HG02623 (cell line): ENCODE measurements around the gene OGFRL1.

Source experiments
- ATAC-seq: cut with Tn5 transposase; IDR thresholded peaks from one replicate; pipeline ENCODE4 v1.9.1; 2021; ENCODE audit warnings: moderate library complexity; ENCODE audit not compliant: unreplicated experiment

OGFRL1 gene

DNA sequence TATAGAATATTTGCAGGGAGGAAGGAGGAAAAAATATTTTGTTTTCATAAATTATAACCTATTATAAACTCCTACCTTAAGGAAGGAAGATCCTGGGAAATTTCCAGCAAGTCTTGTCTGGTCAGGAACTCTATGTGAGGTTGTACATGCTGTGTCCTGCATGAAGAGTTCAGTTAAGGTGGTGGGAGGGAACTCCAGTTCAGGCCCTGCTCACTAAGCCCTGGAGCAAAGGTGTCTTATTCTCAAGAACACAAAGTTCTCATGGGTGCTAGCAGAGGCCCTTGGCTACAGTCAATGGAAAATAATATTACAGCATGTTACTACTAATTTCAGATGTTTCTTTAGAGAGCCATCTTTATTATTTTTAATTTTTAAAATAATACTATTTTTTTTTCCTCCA, 3.8 kb upstream of the OGFRL1 start:
- no peak for ATAC-seq

DNA sequence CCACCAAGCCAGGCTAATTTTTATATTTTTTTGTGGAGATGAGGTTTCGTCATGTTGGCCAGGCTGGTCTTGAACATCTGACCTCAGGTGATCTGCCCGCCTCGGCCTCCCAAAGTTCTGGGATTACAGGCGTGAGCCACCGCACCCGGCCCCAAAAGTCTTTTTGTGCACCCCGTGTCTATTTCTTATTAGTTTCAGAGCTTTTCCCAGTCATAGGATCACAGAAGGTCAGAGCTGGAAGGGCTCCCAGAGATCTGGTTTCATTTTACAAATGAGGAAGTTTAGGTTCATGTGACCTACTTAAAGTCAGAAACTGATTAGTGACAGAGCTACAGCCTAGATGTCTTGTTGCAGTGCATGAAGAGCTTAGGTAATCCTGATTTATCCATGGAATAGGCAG, 1.6 kb upstream of the OGFRL1 start:
- ATAC-seq: no peak

GRCh38 chr6:71287926-71288227, 734 bp upstream of the OGFRL1 start:
- no peak for ATAC-seq

GRCh38 chr6:71289039-71289801, 609 bp downstream of the OGFRL1 start:
- ATAC-seq: peak; percentile 23

GRCh38 chr6:71289802-71290175, 1.2 kb downstream of the OGFRL1 start:
- no peak for ATAC-seq

DNA sequence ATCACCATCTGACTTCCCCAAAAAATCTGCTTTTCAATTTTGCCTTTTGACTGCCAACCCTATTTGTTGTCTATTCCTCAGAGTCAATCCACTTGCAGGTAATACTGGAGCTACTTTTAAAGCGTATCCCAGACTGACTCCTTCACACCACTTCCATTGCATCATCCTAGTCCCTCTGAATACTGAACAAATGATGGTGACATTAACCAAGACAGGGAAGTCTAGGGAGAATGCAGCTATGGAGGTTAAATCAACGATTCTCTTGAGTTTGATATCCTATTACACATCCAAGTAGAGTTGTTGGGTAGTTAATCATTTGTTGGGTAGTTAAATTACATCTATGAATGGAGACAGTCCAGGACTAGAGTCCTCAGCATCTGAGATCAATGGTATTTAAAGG, 2.0 kb downstream of the OGFRL1 start:
- ATAC-seq: no peak

DNA sequence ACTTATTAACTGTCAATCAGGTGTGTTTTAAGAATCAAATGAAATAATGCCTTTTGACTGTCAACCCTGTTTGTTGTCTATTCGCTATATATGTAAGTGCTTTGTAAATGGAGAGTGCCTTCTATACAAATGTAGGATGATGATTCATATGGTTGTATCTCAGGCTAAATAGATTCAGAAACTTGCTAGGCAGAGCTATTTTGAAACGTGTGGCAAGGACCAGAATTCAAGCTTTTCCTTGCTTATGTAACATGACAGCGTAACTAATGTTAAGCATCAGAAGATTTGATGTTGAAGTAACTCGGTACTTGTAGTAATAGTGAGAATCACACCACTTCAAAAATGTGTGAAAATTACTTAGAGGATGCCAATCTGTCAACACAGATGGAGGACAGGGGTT, 3.4 kb downstream of the OGFRL1 start:
- ATAC-seq: no peak

GRCh38 chr6:71294121-71294523, 5.5 kb downstream of the OGFRL1 start:
- ATAC-seq: no peak

- ATAC-seq: no peak
These were observed 9.8 kb downstream of the OGFRL1 start for GRCh38 chr6:71298459-71298858.

GRCh38 chr6:71299541-71300470, 11.2 kb downstream of the OGFRL1 start:
- ATAC-seq: no peak

- no peak for ATAC-seq
These were observed 12.1 kb downstream of the OGFRL1 start for GRCh38 chr6:71300561-71301168.

DNA sequence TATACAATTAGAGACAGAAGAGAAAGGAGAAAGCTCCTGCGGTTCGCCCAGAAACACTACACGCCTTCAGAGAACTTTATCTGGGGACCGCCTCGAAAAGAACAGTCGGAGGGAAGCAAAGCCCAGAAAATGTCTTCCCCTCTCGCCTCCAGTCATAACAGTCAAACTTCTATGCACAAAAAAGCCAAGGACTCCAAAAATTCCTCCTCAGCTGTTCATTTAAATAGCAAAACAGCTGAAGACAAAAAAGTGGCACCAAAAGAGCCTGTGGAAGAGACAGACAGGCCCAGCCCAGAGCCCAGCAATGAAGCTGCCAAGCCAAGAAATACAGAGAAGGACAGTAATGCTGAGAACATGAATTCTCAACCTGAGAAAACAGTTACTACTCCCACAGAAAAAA, 12.9 kb downstream of the OGFRL1 start:
- ATAC-seq: no peak

- no peak for ATAC-seq
These were observed 21.0 kb downstream of the OGFRL1 start for GRCh38 chr6:71309656-71310055.

DNA sequence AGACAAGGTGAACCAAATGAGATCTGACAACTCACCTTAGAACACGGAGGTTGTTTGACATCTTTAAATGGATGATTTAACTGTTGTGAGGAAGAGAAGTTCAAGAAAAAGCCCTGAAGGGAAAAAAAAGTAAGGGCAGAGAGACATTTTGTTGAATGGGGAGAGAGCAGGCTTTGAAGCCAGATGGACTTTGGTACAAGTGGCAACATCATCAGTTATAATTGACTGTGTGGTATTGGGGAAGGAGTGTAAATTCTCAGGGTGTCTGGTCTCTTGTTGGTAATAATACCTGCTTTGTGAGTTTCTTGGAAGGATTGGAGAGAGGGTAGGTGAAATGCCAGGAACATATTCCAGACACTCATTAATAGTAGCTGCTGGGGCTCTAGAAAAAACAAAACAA, 21.6 kb downstream of the OGFRL1 start:
- no peak for ATAC-seq

- ATAC-seq: no peak
These were observed 23.5 kb downstream of the OGFRL1 start for GRCh38 chr6:71312089-71312488.

DNA sequence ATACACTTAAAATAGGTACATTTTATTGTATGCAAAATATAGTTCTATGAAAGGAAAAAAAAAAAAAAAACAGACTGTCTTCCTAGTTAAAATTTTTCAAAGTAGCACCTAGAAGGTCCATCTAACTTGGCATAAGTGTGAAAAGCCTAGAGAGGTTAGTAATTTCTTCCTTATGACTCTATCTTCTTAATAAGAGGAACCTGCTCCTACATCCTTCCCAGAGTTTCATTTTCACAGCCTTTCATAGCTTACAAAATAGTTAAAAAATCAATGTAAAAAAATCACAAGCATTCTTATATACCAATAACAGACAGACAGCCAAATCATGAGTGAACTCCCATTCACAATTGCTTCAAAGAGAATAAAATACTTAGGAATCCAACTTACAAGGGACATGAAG, 28.8 kb downstream of the OGFRL1 start:
- ATAC-seq: no peak

GRCh38 chr6:71320041-71320440, 31.4 kb downstream of the OGFRL1 start:
- ATAC-seq: no peak

- ATAC-seq: no peak
These were observed 32.7 kb downstream of the OGFRL1 start for GRCh38 chr6:71321314-71321713.

- no peak for ATAC-seq
These were observed 35.7 kb downstream of the OGFRL1 start for GRCh38 chr6:71324194-71324785.

DNA sequence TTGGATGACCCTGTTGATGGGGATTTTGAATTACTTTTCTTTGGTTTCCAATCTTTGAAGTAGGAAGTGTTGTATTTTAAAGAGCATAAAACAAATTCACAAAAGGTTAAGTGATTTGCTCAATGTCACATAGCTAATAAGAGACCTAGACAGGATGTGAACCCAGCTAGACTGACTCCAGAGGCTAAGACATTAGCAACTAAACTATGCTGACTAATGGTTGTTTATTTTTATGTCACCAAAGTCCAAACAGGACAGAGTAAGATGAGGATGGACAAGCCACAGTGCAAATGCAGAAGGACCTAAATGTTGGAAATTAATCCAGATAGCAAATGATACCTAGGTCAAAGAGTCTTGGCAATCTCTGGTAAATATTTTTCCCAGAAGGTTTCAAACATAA, 38.0 kb downstream of the OGFRL1 start:
- ATAC-seq: no peak

- ATAC-seq: no peak
These were observed 41.9 kb downstream of the OGFRL1 start for GRCh38 chr6:71330501-71330900.

DNA sequence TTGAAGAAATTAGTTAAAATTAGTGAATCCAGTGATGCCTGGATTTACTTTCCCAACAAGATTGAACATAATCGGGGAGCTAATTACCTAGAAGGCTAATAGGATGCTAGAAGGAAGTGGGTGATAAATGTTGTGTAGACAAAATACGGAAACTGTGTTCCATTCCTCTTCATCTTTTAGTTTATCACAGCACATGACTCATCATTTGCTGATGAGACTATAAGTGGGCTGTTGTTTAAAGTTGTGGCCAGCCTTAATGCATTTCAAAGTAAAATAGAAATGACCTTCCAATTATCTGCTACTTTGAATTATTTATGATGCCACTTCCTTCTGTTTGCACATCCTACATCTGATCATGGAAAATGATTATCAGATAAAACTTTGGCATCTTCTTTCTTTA, 43.4 kb downstream of the OGFRL1 start:
- no peak for ATAC-seq
